Lower lobe of right lung (tissue), 2 donors: Measurements from ENCODE around the gene EXD3. TPM values are rescaled to one million over a fixed set of nuclear protein-coding genes. Genes with fewer than 3 reads are reported as not detected.
A peak's percentile ranks its signal among the peaks of the same experiment; 100 is the strongest.

Source experiments
- ATAC-seq, 2 donors: fragments of 200-7000 bp; cut with Tn5 transposase; one replicate each; pipeline ENCODE4 v1.9.1; 2020 to 2022; ENCODE audit warnings: mild to moderate bottlenecking in 2 of 2, moderate library complexity in 2 of 2
- DNase-seq: peaks from one replicate; pipeline ENCODE4 v3.0.0-alpha.2; 2020
- H3K27ac ChIP-seq: fragments of 200-600 bp; one replicate; pipeline ENCODE4 v1.8.0; 2022
- H3K27me3 ChIP-seq: fragments of 200-600 bp; one replicate; pipeline ENCODE4 v1.8.0; 2022; ENCODE audit warnings: low read depth
- H3K36me3 ChIP-seq: fragments of 200-600 bp; one replicate; pipeline ENCODE4 v1.8.0; 2022; ENCODE audit warnings: mild to moderate bottlenecking
- H3K4me1 ChIP-seq: fragments of 200-600 bp; one replicate; pipeline ENCODE4 v1.8.0; 2022
- H3K4me3 ChIP-seq: fragments of 200-600 bp; one replicate; pipeline ENCODE4 v1.8.0; 2022; ENCODE audit warnings: mild to moderate bottlenecking
- H3K9me3 ChIP-seq: fragments of 200-600 bp; one replicate; pipeline ENCODE4 v1.8.0; 2022
- CTCF ChIP-seq: fragments of 200-600 bp; IDR thresholded peaks from one replicate; pipeline ENCODE4 v1.8.0; 2022; ENCODE audit warnings: antibody characterized with exemption, mild to moderate bottlenecking
- intact Hi-C: fragments of 100-400 bp; cut with DNase I; formaldehyde crosslinking; loops from one replicate; pipeline ENCODE4 v1.11.0; 2022
- total RNA-seq: library from RNA; stranded (reverse); fragmentation: NEBNext Ultra II Directional; extraction: Animal tissue kit (Norgen Biotek cat#: 25700); gene quantifications from one replicate; pipeline ENCODE4 v1.2.1, GENCODE V29; 2021
- donor health status: DM: no; HTN: yes; CAD: no; lungs with severe emphysema.

The EXD3 gene
- total RNA-seq, 1 donor from 2014 or later: 25.2 TPM

- Histone ChIP-seq H3K36me3 (no peaks in the 10 kb centered on the region), H3K27ac (peak overlapping the region; percentile 72), H3K4me1 (peaks cover 40% of the 10 kb centered on the region), H3K4me3 (peak overlapping the region; percentile 16), H3K9me3 (no peaks in the 10 kb centered on the region), H3K27me3 (peaks cover 11% of the 10 kb centered on the region)
- ATAC-seq (peak in 1 of 2 donors; percentile 3), DNase-seq (no peak)
- intact Hi-C loops: no loop called here
- TF ChIP-seq CTCF: no peak
These were observed 102.2 kb downstream of the EXD3 start for GRCh38 chr9:137320555-137321384.

- DNase-seq: no peak
- Histone ChIP-seq H3K36me3 (no peaks in the 10 kb centered on the region), H3K27me3 (peaks cover 19% of the 10 kb centered on the region), H3K4me1 (peaks cover 44% of the 10 kb centered on the region), H3K9me3 (no peaks in the 10 kb centered on the region), H3K4me3 (no peak overlapping the region), H3K27ac (peak overlapping the region; percentile 72)
- TF ChIP-seq CTCF: no peak
- intact Hi-C loops: no loop called here
- ATAC-seq: no peak
These were observed 103.0 kb downstream of the EXD3 start for GRCh38 chr9:137319739-137320551.

GRCh38 chr9:137319011-137319738 is 103.8 kb downstream of the EXD3 start:
- H3K27ac ChIP-seq: peak overlapping the region; percentile 53
- peaks cover 44% of the 10 kb centered on the region for H3K4me1 ChIP-seq
- DNase-seq (peak; percentile 50), ATAC-seq (peak in 1 of 2 donors; percentile 13)
- H3K9me3 ChIP-seq: no peaks in the 10 kb centered on the region
- peaks cover 23% of the 10 kb centered on the region for H3K27me3 ChIP-seq
- no peaks in the 10 kb centered on the region for H3K36me3 ChIP-seq
- intact Hi-C loops: no loop called here
- no peak overlapping the region for H3K4me3 ChIP-seq
- peak; percentile 48 for TF ChIP-seq CTCF

GRCh38 chr9:137318602-137319001 is 104.4 kb downstream of the EXD3 start:
- intact Hi-C loops: no loop called here
- no peak for DNase-seq
- Histone ChIP-seq H3K27me3 (peaks cover 23% of the 10 kb centered on the region), H3K4me1 (peaks cover 44% of the 10 kb centered on the region), H3K36me3 (no peaks in the 10 kb centered on the region), H3K9me3 (no peaks in the 10 kb centered on the region), H3K27ac (peak overlapping the region; percentile 53), H3K4me3 (no peak overlapping the region)
- ATAC-seq: no peak
- TF ChIP-seq CTCF: no peak

GRCh38 chr9:137317718-137318511 is 105.0 kb downstream of the EXD3 start:
- Histone ChIP-seq H3K27ac (no peak overlapping the region), H3K27me3 (peaks cover 23% of the 10 kb centered on the region), H3K36me3 (no peaks in the 10 kb centered on the region), H3K4me3 (no peak overlapping the region), H3K9me3 (no peaks in the 10 kb centered on the region), H3K4me1 (peaks cover 44% of the 10 kb centered on the region)
- DNase-seq: no peak
- no peak for ATAC-seq
- no peak for TF ChIP-seq CTCF
- intact Hi-C loops: no loop called here
